ENCODE results near the gene PDLIM4. TPM values are rescaled to one million over a fixed set of nuclear protein-coding genes. Genes with fewer than 3 reads are reported as not detected.
A peak's percentile ranks its signal among the peaks of the same experiment; 100 is the strongest.

PDLIM4 gene
- total and polyA plus RNA-seq, 11 donors, result 2.4 to 16.9 (median 8.1) TPM

DNA sequence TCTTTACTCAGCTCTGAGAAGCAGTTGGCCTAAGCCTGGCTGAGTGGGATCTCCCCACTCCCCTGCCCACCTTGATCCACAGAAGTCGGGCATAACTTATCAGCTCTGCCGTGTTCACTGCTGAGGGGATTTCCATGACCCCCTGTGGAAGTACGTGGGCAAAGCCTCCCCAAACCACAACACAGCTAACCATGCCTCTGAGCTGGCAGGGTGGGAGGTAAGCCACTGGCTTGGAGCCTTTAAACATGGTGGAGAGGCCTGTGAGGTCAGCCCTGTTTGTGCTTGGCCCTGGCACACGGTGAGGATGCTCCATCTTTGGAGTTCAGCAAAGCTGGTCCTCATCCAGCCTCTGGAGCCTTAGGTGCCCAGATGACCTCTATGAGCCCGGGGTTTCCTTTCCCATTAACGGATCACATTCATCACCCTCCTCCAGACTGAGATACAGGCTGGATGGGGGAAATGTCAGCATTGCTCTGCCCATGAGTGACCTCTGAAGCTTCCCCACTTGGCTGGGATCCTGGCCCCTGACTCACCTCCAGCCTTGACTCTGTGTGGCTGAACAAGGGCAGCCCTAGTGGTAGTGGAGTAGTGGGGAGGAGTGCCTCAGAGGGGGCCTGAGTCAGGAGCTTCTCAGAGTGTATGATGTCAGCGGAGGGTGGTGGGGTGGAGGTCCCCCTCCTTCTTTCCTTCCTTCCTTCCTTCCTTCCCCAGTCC, 6.2 kb downstream of the PDLIM4 start:
- intact Hi-C loops (cut with DNase I), result no loop called here
- Histone ChIP-seq H3K4me1 (peaks cover 0 to 74% (median 46%) of the 10 kb centered on the region in 12 donors), H3K36me3 (peaks cover 0 to 16% (median 0%) of the 10 kb centered on the region in 9 donors), H3K4me3 (no peak overlapping the region), H3K27ac (peak overlapping the region in 4 of 12 donors; percentile 14 to 97 (median 26)), H3K27me3 (no peaks in the 10 kb centered on the region), H3K9me3 (no peaks in the 10 kb centered on the region)
- TF ChIP-seq, protein P1, sequence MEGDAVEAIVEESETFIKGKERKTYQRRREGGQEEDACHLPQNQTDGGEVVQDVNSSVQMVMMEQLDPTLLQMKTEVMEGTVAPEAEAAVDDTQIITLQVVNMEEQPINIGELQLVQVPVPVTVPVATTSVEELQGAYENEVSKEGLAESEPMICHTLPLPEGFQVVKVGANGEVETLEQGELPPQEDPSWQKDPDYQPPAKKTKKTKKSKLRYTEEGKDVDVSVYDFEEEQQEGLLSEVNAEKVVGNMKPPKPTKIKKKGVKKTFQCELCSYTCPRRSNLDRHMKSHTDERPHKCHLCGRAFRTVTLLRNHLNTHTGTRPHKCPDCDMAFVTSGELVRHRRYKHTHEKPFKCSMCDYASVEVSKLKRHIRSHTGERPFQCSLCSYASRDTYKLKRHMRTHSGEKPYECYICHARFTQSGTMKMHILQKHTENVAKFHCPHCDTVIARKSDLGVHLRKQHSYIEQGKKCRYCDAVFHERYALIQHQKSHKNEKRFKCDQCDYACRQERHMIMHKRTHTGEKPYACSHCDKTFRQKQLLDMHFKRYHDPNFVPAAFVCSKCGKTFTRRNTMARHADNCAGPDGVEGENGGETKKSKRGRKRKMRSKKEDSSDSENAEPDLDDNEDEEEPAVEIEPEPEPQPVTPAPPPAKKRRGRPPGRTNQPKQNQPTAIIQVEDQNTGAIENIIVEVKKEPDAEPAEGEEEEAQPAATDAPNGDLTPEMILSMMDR (IDR thresholded peaks at IDR 0.05), result no peak
- no peak for TF ChIP-seq POLR2A (IDR thresholded peaks at IDR 0.05)
- peak in 2 of 5 donors; percentile 21 to 77 for DNase-seq
- peak in 2 of 4 donors; percentile 33 to 39 for ATAC-seq
- WGBS, 4 donors, result 57 to 72% (median 69%) methylated on average over 5 to 7 of the region's 7 CpGs

DNA sequence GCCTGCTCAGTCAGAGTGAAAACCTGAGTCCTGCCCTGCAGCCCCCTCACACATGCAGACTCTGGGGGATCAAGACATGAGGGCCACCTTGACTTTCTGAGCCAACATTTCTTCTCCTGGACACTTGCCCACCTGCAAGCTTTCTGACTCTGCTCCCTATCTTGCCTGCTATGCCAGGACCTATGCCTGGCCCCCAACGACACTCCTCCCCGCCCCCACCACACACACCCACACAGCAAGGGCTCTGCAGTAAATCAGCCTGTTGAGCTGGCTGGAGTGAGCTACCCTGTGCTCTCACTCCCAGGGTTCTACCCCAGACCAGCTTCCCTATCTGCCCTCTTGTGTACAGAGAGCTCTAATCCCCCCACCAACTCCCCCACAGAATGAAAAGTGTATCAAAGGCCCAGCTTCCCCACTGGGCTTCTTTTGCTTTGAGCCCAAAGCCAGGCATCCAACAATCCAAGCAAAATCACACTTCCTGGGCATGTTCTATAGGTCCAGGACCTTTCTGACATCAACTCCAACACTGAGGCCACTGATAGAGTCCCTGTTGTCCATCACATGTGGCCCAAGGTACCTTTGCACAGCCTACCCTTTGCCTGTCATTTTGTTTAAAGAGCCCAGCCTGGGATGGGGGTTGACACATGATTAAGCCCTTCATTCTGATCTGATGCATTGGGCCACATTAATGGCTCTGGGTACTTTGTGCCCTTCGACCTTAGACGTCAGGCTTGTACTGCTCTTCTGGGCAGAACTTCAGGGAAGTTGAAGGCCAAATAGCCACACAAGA, 7.2 kb downstream of the PDLIM4 start:
- Histone ChIP-seq H3K27ac (peak overlapping the region in 11 of 12 donors; percentile 6 to 97 (median 63)), H3K27me3 (no peaks in the 10 kb centered on the region), H3K9me3 (no peaks in the 10 kb centered on the region), H3K4me3 (no peak overlapping the region), H3K4me1 (peaks cover 0 to 64% (median 41%) of the 10 kb centered on the region in 12 donors), H3K36me3 (peaks cover 0 to 16% (median 0%) of the 10 kb centered on the region in 9 donors)
- intact Hi-C loops (cut with DNase I), result no loop called here
- no peak for TF ChIP-seq POLR2A (IDR thresholded peaks at IDR 0.05)
- TF ChIP-seq, protein P1 (IDR thresholded peaks at IDR 0.05), result no peak
- DNase-seq (peak in 1 of 5 donors; percentile 13), ATAC-seq (no peak)
- 74 to 78% (median 75%) methylated on average over 3 to 4 of the region's 4 CpGs for WGBS, 4 donors

DNA sequence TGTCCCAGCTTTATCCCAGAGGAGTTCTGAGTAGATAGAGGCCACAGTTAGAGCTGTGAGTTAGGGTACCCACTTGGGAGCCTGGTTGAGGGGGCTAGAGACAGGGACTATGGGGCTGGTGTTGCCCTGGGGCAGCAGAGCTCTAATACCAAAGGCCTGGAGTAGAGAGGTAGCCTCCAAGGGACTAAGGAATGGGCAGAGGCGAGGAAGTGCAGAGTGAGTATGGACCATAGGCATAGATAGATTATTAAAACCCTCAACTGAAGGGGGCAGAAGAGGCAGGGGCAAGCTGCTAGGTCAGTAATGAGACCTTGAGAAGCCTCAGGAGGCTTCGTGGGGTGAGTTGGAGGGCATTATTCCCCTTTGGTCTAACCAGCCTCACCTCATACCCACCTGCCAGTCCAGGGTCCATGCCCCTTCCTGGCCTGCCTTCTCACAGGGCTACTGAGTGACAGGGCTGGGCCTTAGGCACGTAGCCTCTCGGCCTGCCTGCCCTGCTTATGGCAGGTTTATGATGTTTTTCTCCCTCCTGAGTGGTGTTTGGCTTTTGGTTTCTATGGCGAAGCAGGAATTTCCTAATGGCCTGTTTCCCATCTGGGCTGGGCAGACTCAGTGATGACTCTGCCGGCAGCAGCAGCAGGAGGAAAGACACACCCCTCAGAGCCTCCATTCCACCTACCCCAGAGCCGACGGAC, 8.0 kb downstream of the PDLIM4 start:
- intact Hi-C loops (cut with DNase I), result no loop called here
- 44 to 67% (median 57%) methylated on average over 5 to 8 of the region's 8 CpGs for WGBS, 4 donors
- DNase-seq (peak in 3 of 5 donors; percentile 66 to 69 (median 67)), ATAC-seq (peak; percentile 32 to 82 (median 66))
- Histone ChIP-seq H3K4me3 (no peak overlapping the region), H3K4me1 (peaks cover 0 to 56% (median 34%) of the 10 kb centered on the region in 12 donors), H3K36me3 (peaks cover 0 to 16% (median 0%) of the 10 kb centered on the region in 9 donors), H3K9me3 (no peaks in the 10 kb centered on the region), H3K27ac (peak overlapping the region in 11 of 12 donors; percentile 7 to 97 (median 63)), H3K27me3 (no peaks in the 10 kb centered on the region)
- TF ChIP-seq, protein P1 (IDR thresholded peaks at IDR 0.05), result no peak
- peak in 1 of 2 donors; percentile 38 for TF ChIP-seq POLR2A (IDR thresholded peaks at IDR 0.05)

All from heart left ventricle (tissue), 16 donors.